Psoas muscle (tissue), 8 donors: Measurements from ENCODE around the gene C19orf85. TPM values are rescaled to one million over a fixed set of nuclear protein-coding genes. Genes with fewer than 3 reads are reported as not detected.

Source experiments
- ATAC-seq, 4 donors: fragments of 200-7000 bp; cut with Tn5 transposase; one replicate each; pipeline ENCODE4 v1.9.1; 2020; ENCODE audit warnings: moderate library complexity in 3 of 4, mild to moderate bottlenecking in 2 of 4
- DNase-seq, 2 donors: peaks; one replicate each; pipeline ENCODE4 v3.0.0-alpha.2; 2020
- H3K27ac ChIP-seq: fragments of 200-600 bp; one replicate; pipeline ENCODE4 v1.8.0; 2022
- H3K27me3 ChIP-seq, 3 donors: fragments of 200-600 bp in 1 of 3; one replicate each; pipeline versions ENCODE4 v1.6.1 to v1.8.0; 2013 to 2022; ENCODE audit warnings: low read length in 2 of 3, mild to moderate bottlenecking in 2 of 3, moderate library complexity in 1 of 3; ENCODE audit not compliant: insufficient read depth in 3 of 3
- H3K36me3 ChIP-seq, 2 donors: fragments of 200-600 bp in 1 of 2; one replicate each; pipeline versions ENCODE4 v1.6.1 to v1.8.0; 2013 to 2022; ENCODE audit warnings: low read depth in 1 of 2, mild to moderate bottlenecking in 1 of 2, moderate library complexity in 1 of 2; ENCODE audit not compliant: insufficient read depth in 1 of 2
- H3K4me1 ChIP-seq: fragments of 200-600 bp; one replicate; pipeline ENCODE4 v1.8.0; 2022
- H3K4me3 ChIP-seq: fragments of 200-600 bp; one replicate; pipeline ENCODE4 v1.8.0; 2022; ENCODE audit warnings: mild to moderate bottlenecking
- H3K9me3 ChIP-seq: fragments of 200-600 bp; one replicate; pipeline ENCODE4 v1.8.0; 2022
- CTCF ChIP-seq: fragments of 200-600 bp; IDR thresholded peaks from one replicate; pipeline ENCODE4 v1.8.0; 2022; ENCODE audit warnings: antibody characterized with exemption
- WGBS, 3 donors: extraction: QIAGEN DNeasy Blood & Tissue Kit; methylation state at CpG; one replicate each; pipeline versions ENCODE4 v1.1.6 to v1.1.7; 2013; 5-methylcytosine and 5-hydroxymethylcytosine counted together
- intact Hi-C, 2 donors: fragments of 100-400 bp; cut with DNase I; formaldehyde crosslinking; loops; one replicate each; pipeline versions ENCODE4 v1.11.0 to v1.14.2; 2022
- polyA plus RNA-seq, 3 donors: library from polyadenylated mRNA; stranded (reverse); fragments of 200-250 nt; gene quantifications; one replicate each; pipeline ENCODE4 v1.2.3, GENCODE V29; 2013
- total RNA-seq, 4 donors: library from RNA; stranded (reverse); fragmentation: NEBNext Ultra II Directional in 2 of 4; extraction: Animal tissue kit (Norgen Biotek cat#: 25700) in 2 of 4; gene quantifications; one replicate each; pipeline versions ENCODE4 v1.2.1 to v1.2.4, GENCODE V29; 2021 to 2023
- donor health status: healthy with polysubstance abuse.
- donor health status: DM: no; HTN: no; CAD: no; lungs with moderate emphysema.
- donor health status: Bipolar disorder and iron deficiency.
- donor health status: healthy.
- donor health status: DM: yes; HTN: yes; CAD: no.
- donor health status: DM: no; HTN: no; CAD: no.
- donor health status: DM: no; HTN: no; CAD: no.
- donor health status: DM: yes; HTN: yes; CAD: no.

C19orf85 gene
- total and polyA plus RNA-seq, 7 donors: not detected

- TF ChIP-seq CTCF: no peak
- 47 to 49% (median 47%) methylated on average over 25 to 27 of the region's 27 CpGs for WGBS, 3 donors
- peak overlapping the region; percentile 25 for H3K4me3 ChIP-seq
- H3K9me3 ChIP-seq: no peaks in the 10 kb centered on the region
- DNase-seq (peak; percentile 79 to 85), ATAC-seq (peak; percentile 34 to 47 (median 42))
- peaks cover 9% of the 10 kb centered on the region for H3K4me1 ChIP-seq
- peaks cover 0 to 9% of the 10 kb centered on the region in 2 donors for H3K36me3 ChIP-seq
- H3K27ac ChIP-seq: peak overlapping the region; percentile 73
- intact Hi-C loops: no loop called here
- peaks cover 0 to 11% (median 5%) of the 10 kb centered on the region in 3 donors for H3K27me3 ChIP-seq
Measured at GRCh38 chr19:55486971-55487923, 22.7 kb upstream of the C19orf85 start.

GRCh38 chr19:55486043-55486970 lies 21.8 kb upstream of the C19orf85 start:
- Histone ChIP-seq H3K9me3 (no peaks in the 10 kb centered on the region), H3K4me3 (peak overlapping the region; percentile 47), H3K27ac (peak overlapping the region; percentile 73), H3K36me3 (peaks cover 0 to 17% of the 10 kb centered on the region in 2 donors), H3K27me3 (peaks cover 0 to 11% (median 5%) of the 10 kb centered on the region in 3 donors), H3K4me1 (peaks cover 9% of the 10 kb centered on the region)
- peak; percentile 3 to 54 (median 31) for ATAC-seq
- intact Hi-C loops: no loop called here
- TF ChIP-seq CTCF: peak; percentile 28
- DNase-seq: peak in 1 of 2 donors; percentile 65
- 29 to 61% (median 38%) methylated on average over 51 to 53 of the region's 53 CpGs for WGBS, 3 donors

GRCh38 chr19:55485439-55486011 lies 21.0 kb upstream of the C19orf85 start:
- H3K27ac ChIP-seq: peak overlapping the region; percentile 69
- H3K36me3 ChIP-seq: peaks cover 0 to 18% of the 10 kb centered on the region in 2 donors
- WGBS, 3 donors: 21 to 27% (median 23%) methylated on average over 17 to 18 of the region's 18 CpGs
- peak overlapping the region; percentile 69 for H3K4me3 ChIP-seq
- intact Hi-C loops: no loop called here
- peaks cover 0 to 9% (median 5%) of the 10 kb centered on the region in 3 donors for H3K27me3 ChIP-seq
- TF ChIP-seq CTCF: no peak
- DNase-seq (peak in 1 of 2 donors; percentile 53), ATAC-seq (peak in 1 of 4 donors; percentile 1)
- H3K4me1 ChIP-seq: peaks cover 9% of the 10 kb centered on the region
- no peaks in the 10 kb centered on the region for H3K9me3 ChIP-seq

- TF ChIP-seq CTCF: no peak
- Histone ChIP-seq H3K36me3 (peaks cover 0 to 18% of the 10 kb centered on the region in 2 donors), H3K27me3 (peaks cover 0 to 9% (median 5%) of the 10 kb centered on the region in 3 donors), H3K4me1 (peaks cover 9% of the 10 kb centered on the region), H3K4me3 (peak within 1 kb of the TSS; percentile 69), H3K27ac (peak within 1 kb of the TSS; percentile 73), H3K9me3 (no peaks in the 10 kb centered on the region)
- ATAC-seq: peak; percentile 45 to 69 (median 53)
- peak; percentile 64 to 78 for DNase-seq
- WGBS, 3 donors: 1 to 2% (median 2%) methylated on average over 55 to 78 of the region's 78 CpGs
- intact Hi-C loops: no loop called here
Measured at GRCh38 chr19:55484593-55485438, 20.3 kb upstream of the C19orf85 start, which contains the start of gene NAT14. Gene NAT14 (plus strand): TSS chr19:55485188. CDS start chr19:55485709, 521 bp downstream.
